H9 (cell line): ENCODE data around the gene DNER. TPM values are rescaled to one million over a fixed set of nuclear protein-coding genes. Genes with fewer than 3 reads are reported as not detected.

Experiments
- DNase-seq: peaks from one replicate; pipeline ENCODE4 v3.0.0-alpha.2; 2017
- H2AFZ ChIP-seq: one replicate; pipeline ENCODE4 v1.6.1; 2013; ENCODE audit warnings: mild to moderate bottlenecking, low read length, control low read depth, moderate library complexity
- H2AK5ac ChIP-seq: 2 replicates; pipeline ENCODE4 v1.6.1; 2013; ENCODE audit warnings: low read length, control low read depth, mixed read lengths; ENCODE audit not compliant: insufficient read length
- H2BK120ac ChIP-seq: one replicate; pipeline ENCODE4 v1.6.1; 2013; ENCODE audit warnings: low read depth, mild to moderate bottlenecking, low read length, control low read depth, inconsistent platforms; ENCODE audit not compliant: poor library complexity, severe bottlenecking
- H2BK12ac ChIP-seq: 2 replicates; pipeline ENCODE4 v1.6.1; 2013; ENCODE audit warnings: low read length, control low read depth, mixed read lengths, low read depth; ENCODE audit not compliant: insufficient read length
- H2BK15ac ChIP-seq: 2 replicates; pipeline ENCODE4 v1.6.1; 2013; ENCODE audit warnings: low read depth, low read length, control low read depth
- H2BK20ac ChIP-seq: one replicate; pipeline ENCODE4 v1.6.1; 2013; ENCODE audit warnings: low read depth, mild to moderate bottlenecking, low read length, control low read depth, inconsistent platforms; ENCODE audit not compliant: poor library complexity, severe bottlenecking
- H2BK5ac ChIP-seq: 2 replicates; pipeline ENCODE4 v1.6.1; 2013; ENCODE audit warnings: low read length, control low read depth, mixed read lengths; ENCODE audit not compliant: insufficient read length
- H3K14ac ChIP-seq: 2 replicates; pipeline ENCODE4 v1.6.1; 2013; ENCODE audit warnings: low read length, control low read depth; ENCODE audit not compliant: insufficient read depth
- H3K18ac ChIP-seq: 2 replicates; pipeline ENCODE4 v1.6.1; 2013; ENCODE audit warnings: low read depth, mild to moderate bottlenecking, mixed read lengths, low read length, control low read depth; ENCODE audit not compliant: insufficient read length
- H3K23ac ChIP-seq: 2 replicates; pipeline ENCODE4 v1.6.1; 2013; ENCODE audit warnings: low read length, control low read depth, mixed read lengths, low read depth; ENCODE audit not compliant: insufficient read length
- H3K23me2 ChIP-seq: 2 replicates; pipeline ENCODE4 v1.6.1; 2013; ENCODE audit warnings: low read depth, mild to moderate bottlenecking, mixed read lengths, low read length, control low read depth; ENCODE audit not compliant: insufficient read length, poor library complexity, severe bottlenecking
- H3K27ac ChIP-seq: 2 replicates; pipeline ENCODE4 v1.5.1; 2013; ENCODE audit warnings: low read length, control low read depth, mixed read lengths, low read depth; ENCODE audit not compliant: insufficient read length
- H3K27me3 ChIP-seq: 2 replicates; pipeline ENCODE4 v1.6.1; 2013; ENCODE audit warnings: low read length, control low read depth, inconsistent platforms; ENCODE audit not compliant: insufficient read depth
- H3K4ac ChIP-seq: 2 replicates; pipeline ENCODE4 v1.6.1; 2013; ENCODE audit warnings: low read depth, mild to moderate bottlenecking, control low read depth, inconsistent platforms, low read length, moderate library complexity
- H3K4me1 ChIP-seq: 2 replicates; pipeline ENCODE4 v1.6.1; 2013; ENCODE audit warnings: low read length, control low read depth, inconsistent platforms; ENCODE audit not compliant: insufficient read depth
- H3K4me2 ChIP-seq: 2 replicates; pipeline ENCODE4 v1.6.1; 2013; ENCODE audit warnings: low read length, control low read depth, mixed read lengths; ENCODE audit not compliant: insufficient read length, insufficient read depth
- H3K56ac ChIP-seq: 2 replicates; pipeline ENCODE4 v1.6.1; 2013; ENCODE audit warnings: low read depth, mild to moderate bottlenecking, mixed read lengths, low read length, control low read depth; ENCODE audit not compliant: insufficient read length
- H3K79me1 ChIP-seq: 2 replicates; pipeline ENCODE4 v1.6.1; 2013; ENCODE audit warnings: low read depth, mild to moderate bottlenecking, moderate library complexity, low read length, control low read depth, inconsistent platforms; ENCODE audit not compliant: insufficient read depth, poor library complexity, severe bottlenecking
- H3K79me2 ChIP-seq: 2 replicates; pipeline ENCODE4 v1.6.1; 2013; ENCODE audit warnings: low read length, control low read depth, inconsistent platforms; ENCODE audit not compliant: insufficient read depth
- H3K9ac ChIP-seq: 2 replicates; pipeline ENCODE4 v1.6.1; 2013; ENCODE audit warnings: low read length, control low read depth, mixed read lengths; ENCODE audit not compliant: insufficient read length; ENCODE audit errors: extremely low read depth
- H3K9me3 ChIP-seq: one replicate; pipeline ENCODE4 v1.6.1; 2013; ENCODE audit warnings: low read depth, low read length, inconsistent platforms; ENCODE audit not compliant: control insufficient read depth
- H3T11ph ChIP-seq: one replicate; pipeline ENCODE4 v1.6.1; 2013; ENCODE audit warnings: mild to moderate bottlenecking, low read length, control low read depth, inconsistent platforms
- H4K20me1 ChIP-seq: one replicate; pipeline ENCODE4 v1.6.1; 2013; ENCODE audit not compliant: control insufficient read depth, insufficient read length, insufficient read depth
- H4K5ac ChIP-seq: 2 replicates; pipeline ENCODE4 v1.6.1; 2013; ENCODE audit warnings: low read depth, mild to moderate bottlenecking, mixed read lengths, low read length, control low read depth; ENCODE audit not compliant: insufficient read length
- H4K8ac ChIP-seq: replicated peaks from 2 replicates; pipeline ENCODE4 v1.6.1; 2013; ENCODE audit warnings: low read length, control low read depth, mixed read lengths, low read depth; ENCODE audit not compliant: insufficient read length
- H4K91ac ChIP-seq: 2 replicates; pipeline ENCODE4 v1.6.1; 2013; ENCODE audit warnings: low read depth, mild to moderate bottlenecking, moderate library complexity, mixed read lengths, low read length, control low read depth; ENCODE audit not compliant: insufficient read length
- H3K27ac Mint-ChIP-seq, 3 experiments: 2 replicates in 2 of 3; 3 replicates in 1 of 3; pipeline ENCODE4 v1.8.0; 2020 to 2021; ENCODE audit warnings: mixed read lengths in 3 of 3, mild to moderate bottlenecking in 1 of 3, moderate library complexity in 1 of 3
- H3K27me3 Mint-ChIP-seq: 2 replicates; pipeline ENCODE4 v1.8.0; 2021; ENCODE audit warnings: low read depth, mild to moderate bottlenecking, moderate library complexity, mixed read lengths
- H3K36me3 Mint-ChIP-seq, 3 experiments: 2 replicates in 2 of 3; 3 replicates in 1 of 3; pipeline ENCODE4 v1.8.0; 2020 to 2021; ENCODE audit warnings: low read depth in 3 of 3, mixed read lengths in 3 of 3; ENCODE audit not compliant: insufficient read depth in 1 of 3
- H3K4me1 Mint-ChIP-seq, 2 experiments: 2 replicates each; pipeline ENCODE4 v1.8.0; 2020; ENCODE audit warnings: mixed read lengths in 2 of 2
- H3K4me3 Mint-ChIP-seq, 2 experiments: 2 replicates in 1 of 2; 3 replicates in 1 of 2; pipeline ENCODE4 v1.8.0; 2020 to 2021; ENCODE audit warnings: mild to moderate bottlenecking in 2 of 2, mixed read lengths in 2 of 2, moderate library complexity in 1 of 2
- H3K9me3 Mint-ChIP-seq, 2 experiments: 2 replicates in 1 of 2; 3 replicates in 1 of 2; pipeline ENCODE4 v1.8.0; 2020; ENCODE audit warnings: mild to moderate bottlenecking in 2 of 2, mixed read lengths in 2 of 2, moderate library complexity in 1 of 2
- CTCF ChIP-seq: fragments of 200-600 bp; sonication (generic); conservative IDR thresholded peaks from 3 replicates; pipeline ENCODE4 v1.8.0; 2021; ENCODE audit warnings: antibody characterized with exemption, mild to moderate bottlenecking
- WGBS: extraction: QIAGEN DNeasy Blood & Tissue Kit; methylation state at CpG from one replicate; pipeline ENCODE4 v1.1.7; 2013; ENCODE audit warnings: missing lambda C conversion rate, low lambda C conversion rate, mixed read lengths; ENCODE audit not compliant: insufficient read length; ENCODE audit errors: extremely low coverage; 5-methylcytosine and 5-hydroxymethylcytosine counted together
- total RNA-seq: library from RNA; stranded (reverse); gene quantifications from 2 replicates; pipeline ENCODE4 v1.2.1, GENCODE V29; 2021

DNER gene
- total RNA-seq, 1 experiment from 2014 or later, result 1.0 TPM

GRCh38 chr2:229524799-229525198, 189.6 kb downstream of the DNER start:
- no peak for TF ChIP-seq CTCF
- no peaks in the 10 kb centered on the region for H3K27me3 ChIP-seq
- Mint-ChIP-seq H3K4me3 (no peak overlapping the region), H3K4me1 (peaks cover 3 to 11% of the 10 kb centered on the region in 2 experiments), H3K36me3 (no peaks in the 10 kb centered on the region), H3K9me3 (no peaks in the 10 kb centered on the region), H3K27me3 (no peaks in the 10 kb centered on the region), H3K27ac (no peak overlapping the region)
- no peak overlapping the region for H2AK5ac ChIP-seq
- H3K14ac ChIP-seq, result no peak overlapping the region
- H2BK20ac ChIP-seq, result no peak overlapping the region
- no peak overlapping the region for H2BK120ac ChIP-seq
- no peak overlapping the region for H3K27ac ChIP-seq
- H3K4me1 ChIP-seq, result peaks cover 2% of the 10 kb centered on the region; the same call in 1 of the 2 replicates
- H3T11ph ChIP-seq, result no peak overlapping the region
- H4K5ac ChIP-seq, result no peak overlapping the region
- no peak overlapping the region for H3K9ac ChIP-seq
- no peaks in the 10 kb centered on the region for H3K9me3 ChIP-seq
- no peak overlapping the region for H2AFZ ChIP-seq
- H3K23ac ChIP-seq, result no peak overlapping the region
- H3K4me2 ChIP-seq, result no peak overlapping the region
- no peak overlapping the region for H3K18ac ChIP-seq
- no peak for DNase-seq
- no peak overlapping the region for H2BK15ac ChIP-seq
- H3K4ac ChIP-seq, result no peak overlapping the region
- H4K8ac ChIP-seq, result no peak overlapping the region
- no peak overlapping the region for H3K56ac ChIP-seq
- H4K20me1 ChIP-seq, result no peaks in the 10 kb centered on the region
- H3K79me2 ChIP-seq, result no peaks in the 10 kb centered on the region
- H3K79me1 ChIP-seq, result no peaks in the 10 kb centered on the region
- no peak overlapping the region for H4K91ac ChIP-seq
- H2BK5ac ChIP-seq, result no peak overlapping the region
- no CpG with 5 or more reads among the region's 10 CpGs for WGBS
- H3K23me2 ChIP-seq, result no peaks in the 10 kb centered on the region
- no peak overlapping the region for H2BK12ac ChIP-seq
